ENCODE data around the gene INTS12.

The INTS12 gene

DNA sequence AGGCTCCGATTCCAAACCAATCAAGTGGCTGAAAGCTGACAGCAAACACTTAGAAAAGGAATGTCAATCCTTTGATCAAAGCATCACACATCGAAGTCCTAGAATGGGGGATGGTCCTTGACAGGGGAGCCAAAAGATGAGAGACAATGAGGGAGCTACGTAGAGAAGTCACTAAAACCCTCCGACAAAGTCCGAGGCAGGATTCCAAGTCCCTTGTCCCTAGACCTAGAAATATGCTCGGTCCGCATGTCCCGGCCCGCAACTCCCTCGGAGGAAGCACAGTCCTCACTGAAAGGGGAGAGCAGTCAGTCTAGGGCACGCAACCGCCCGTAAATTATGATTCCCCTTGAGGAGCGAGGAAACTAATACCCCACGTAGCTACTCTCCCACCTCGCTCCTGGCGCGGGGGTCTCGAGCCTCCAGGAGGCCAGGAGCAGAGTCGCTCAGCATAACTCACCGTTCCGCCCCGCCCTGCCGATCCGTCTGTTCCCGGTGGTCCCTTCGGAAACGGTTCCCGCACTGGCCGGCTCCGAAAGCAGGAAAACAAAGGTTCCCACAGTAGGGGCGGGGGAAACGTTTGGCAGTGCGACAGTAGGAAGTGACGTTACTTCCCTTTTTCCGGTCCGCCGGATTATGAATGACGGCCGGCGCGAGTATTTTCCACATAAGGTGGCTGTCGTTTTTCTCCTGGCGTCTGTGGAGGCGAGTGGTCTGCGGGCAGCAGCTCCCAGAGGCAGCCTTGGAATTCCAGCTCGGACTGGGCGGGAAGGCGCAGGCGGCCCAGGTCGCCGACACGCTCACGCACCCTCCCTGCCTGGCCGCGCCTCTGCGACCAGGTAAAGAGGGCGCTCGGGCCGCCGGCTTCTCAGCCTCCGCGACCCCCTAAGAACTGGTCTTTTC lies at the start of gene INTS12, which contains the start of gene GSTCD:
INTS12 (minus strand) TSS at position 509 of the 900 bp plus-strand sequence. CDS start 8,684 bp downstream, outside the sequence.
GSTCD (plus strand) TSS at position 604 of the 900 bp plus-strand sequence. CDS start 8,830 bp downstream, outside the sequence.
- TF ChIP-seq NFIC (IDR thresholded peaks at IDR 0.05) (peak; percentile 33; the same call in 1 of the 2 replicates), CREB1 (IDR thresholded peaks at IDR 0.05; ENCODE audit: low read depth) (peak; percentile 86), TEAD4 (IDR thresholded peaks at IDR 0.05) (0 out of 2 replicates have a peak, but pooled peaks have one; percentile 12), TAF1 (IDR thresholded peaks at IDR 0.05; ENCODE audit: low read depth) (peak; percentile 97), USF1 (IDR thresholded peaks at IDR 0.05) (peak; percentile 75), FOXM1 (IDR thresholded peaks at IDR 0.05; ENCODE audit: borderline replicate concordance, low read depth) (no peak), MAX (IDR thresholded peaks at IDR 0.05) (peak; percentile 75), CEBPB (IDR thresholded peaks at IDR 0.05) (no peak), TCF12 (IDR thresholded peaks at IDR 0.05; ENCODE audit: low read depth) (peak; percentile 79), EGR1 (IDR thresholded peaks at IDR 0.05) (no peak), EP300 (IDR thresholded peaks at IDR 0.05; ENCODE audit: borderline replicate concordance) (no peak; the same call in none of the 2 replicates), YY1 (IDR thresholded peaks at IDR 0.05; ENCODE audit: low read depth) (peak; percentile 76), RAD21 (IDR thresholded peaks at IDR 0.05; ENCODE audit: low read depth) (peak; percentile 14; the same call in 1 of the 2 replicates), ZBTB7A (IDR thresholded peaks at IDR 0.05; ENCODE audit: low read depth) (peak; percentile 28; the same call in 1 of the 2 replicates)
- TF ChIP-seq, protein P1, sequence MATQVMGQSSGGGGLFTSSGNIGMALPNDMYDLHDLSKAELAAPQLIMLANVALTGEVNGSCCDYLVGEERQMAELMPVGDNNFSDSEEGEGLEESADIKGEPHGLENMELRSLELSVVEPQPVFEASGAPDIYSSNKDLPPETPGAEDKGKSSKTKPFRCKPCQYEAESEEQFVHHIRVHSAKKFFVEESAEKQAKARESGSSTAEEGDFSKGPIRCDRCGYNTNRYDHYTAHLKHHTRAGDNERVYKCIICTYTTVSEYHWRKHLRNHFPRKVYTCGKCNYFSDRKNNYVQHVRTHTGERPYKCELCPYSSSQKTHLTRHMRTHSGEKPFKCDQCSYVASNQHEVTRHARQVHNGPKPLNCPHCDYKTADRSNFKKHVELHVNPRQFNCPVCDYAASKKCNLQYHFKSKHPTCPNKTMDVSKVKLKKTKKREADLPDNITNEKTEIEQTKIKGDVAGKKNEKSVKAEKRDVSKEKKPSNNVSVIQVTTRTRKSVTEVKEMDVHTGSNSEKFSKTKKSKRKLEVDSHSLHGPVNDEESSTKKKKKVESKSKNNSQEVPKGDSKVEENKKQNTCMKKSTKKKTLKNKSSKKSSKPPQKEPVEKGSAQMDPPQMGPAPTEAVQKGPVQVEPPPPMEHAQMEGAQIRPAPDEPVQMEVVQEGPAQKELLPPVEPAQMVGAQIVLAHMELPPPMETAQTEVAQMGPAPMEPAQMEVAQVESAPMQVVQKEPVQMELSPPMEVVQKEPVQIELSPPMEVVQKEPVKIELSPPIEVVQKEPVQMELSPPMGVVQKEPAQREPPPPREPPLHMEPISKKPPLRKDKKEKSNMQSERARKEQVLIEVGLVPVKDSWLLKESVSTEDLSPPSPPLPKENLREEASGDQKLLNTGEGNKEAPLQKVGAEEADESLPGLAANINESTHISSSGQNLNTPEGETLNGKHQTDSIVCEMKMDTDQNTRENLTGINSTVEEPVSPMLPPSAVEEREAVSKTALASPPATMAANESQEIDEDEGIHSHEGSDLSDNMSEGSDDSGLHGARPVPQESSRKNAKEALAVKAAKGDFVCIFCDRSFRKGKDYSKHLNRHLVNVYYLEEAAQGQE (IDR thresholded peaks at IDR 0.05; ENCODE audit: low read depth) = no peak

GRCh38 chr4:105755375-105755774 lies 46.9 kb upstream of the INTS12 start:
- TF ChIP-seq TEAD4 (IDR thresholded peaks at IDR 0.05) = no peak
- no peak for TF ChIP-seq MAX (IDR thresholded peaks at IDR 0.05)
- TF ChIP-seq CEBPB (IDR thresholded peaks at IDR 0.05) = no peak
- TF ChIP-seq CREB1 (IDR thresholded peaks at IDR 0.05; ENCODE audit: low read depth) = no peak
- TF ChIP-seq TCF12 (IDR thresholded peaks at IDR 0.05; ENCODE audit: low read depth) = no peak
- TF ChIP-seq, protein P1 (IDR thresholded peaks at IDR 0.05; ENCODE audit: low read depth) = no peak
- no peak for TF ChIP-seq USF1 (IDR thresholded peaks at IDR 0.05)
- no peak for TF ChIP-seq NFIC (IDR thresholded peaks at IDR 0.05)
- TF ChIP-seq FOXM1 (IDR thresholded peaks at IDR 0.05; ENCODE audit: borderline replicate concordance, low read depth) = no peak
- no peak for TF ChIP-seq TAF1 (IDR thresholded peaks at IDR 0.05; ENCODE audit: low read depth)
- TF ChIP-seq RAD21 (IDR thresholded peaks at IDR 0.05; ENCODE audit: low read depth) = no peak
- no peak for TF ChIP-seq EGR1 (IDR thresholded peaks at IDR 0.05)
- no peak for TF ChIP-seq YY1 (IDR thresholded peaks at IDR 0.05; ENCODE audit: low read depth)
- no peak for TF ChIP-seq ZBTB7A (IDR thresholded peaks at IDR 0.05; ENCODE audit: low read depth)
- TF ChIP-seq EP300 (IDR thresholded peaks at IDR 0.05; ENCODE audit: borderline replicate concordance) = no peak

- TF ChIP-seq EP300 (IDR thresholded peaks at IDR 0.05; ENCODE audit: borderline replicate concordance) (no peak), FOXM1 (IDR thresholded peaks at IDR 0.05; ENCODE audit: borderline replicate concordance, low read depth) (no peak), TEAD4 (IDR thresholded peaks at IDR 0.05) (no peak), YY1 (IDR thresholded peaks at IDR 0.05; ENCODE audit: low read depth) (no peak), EGR1 (IDR thresholded peaks at IDR 0.05) (no peak), NFIC (IDR thresholded peaks at IDR 0.05) (no peak), TAF1 (IDR thresholded peaks at IDR 0.05; ENCODE audit: low read depth) (no peak)
These were observed 44.9 kb upstream of the INTS12 start for GRCh38 chr4:105753361-105753760.

DNA sequence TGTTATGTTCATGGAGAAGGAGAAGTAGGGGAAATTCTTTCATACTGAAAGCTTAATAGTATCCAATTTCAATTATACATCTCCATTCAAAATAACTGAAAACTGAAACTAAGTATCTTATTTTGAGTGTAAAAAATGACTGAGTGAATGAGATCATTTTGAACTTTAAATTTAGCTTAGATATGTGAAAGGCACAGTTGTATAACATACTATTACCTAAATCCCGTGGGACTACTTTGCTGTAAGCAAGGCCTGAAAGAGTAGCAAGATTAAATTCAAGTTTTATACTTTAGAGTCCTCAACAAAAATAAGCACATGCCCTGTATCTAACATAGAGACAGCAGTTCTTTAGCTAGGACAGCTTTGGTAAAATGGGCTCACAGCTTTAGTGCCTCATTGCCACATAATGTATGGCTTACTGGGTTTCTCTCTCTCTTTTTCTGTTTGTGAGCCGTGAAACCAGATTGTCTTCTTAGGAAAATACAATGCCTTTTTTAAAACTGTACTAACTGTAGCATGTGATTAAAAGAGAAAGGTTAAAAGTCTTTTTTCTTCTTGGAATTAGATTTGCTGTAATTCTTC lies 43.3 kb upstream of the INTS12 start:
- TF ChIP-seq USF1 (IDR thresholded peaks at IDR 0.05) (no peak), TEAD4 (IDR thresholded peaks at IDR 0.05) (no peak), TAF1 (IDR thresholded peaks at IDR 0.05; ENCODE audit: low read depth) (no peak), FOXM1 (IDR thresholded peaks at IDR 0.05; ENCODE audit: borderline replicate concordance, low read depth) (no peak), MAX (IDR thresholded peaks at IDR 0.05) (no peak), RAD21 (IDR thresholded peaks at IDR 0.05; ENCODE audit: low read depth) (no peak)
- TF ChIP-seq, protein P1 (IDR thresholded peaks at IDR 0.05; ENCODE audit: low read depth) = no peak

Data from Ishikawa (cell line).